Stimulated activated CD8-positive, alpha-beta memory T cell treated with anti-CD3 and anti-CD28 coated beads, Interleukin-7, amount 100 ng/mL, for 1 hour (primary cell): ENCODE results near the gene SH2D3A.
"Not testable (repeated sequence)": the region's sequence is repeated elsewhere in the genome, so short reads cannot be mapped to it uniquely, and the experiment has no call there.

Experiments used
- DNase-seq, 2 donors: peaks; one replicate each; pipeline ENCODE4 v3.0.0-alpha.2; 2020; ENCODE audit warnings: low read depth in 2 of 2

Gene SH2D3A

DNA sequence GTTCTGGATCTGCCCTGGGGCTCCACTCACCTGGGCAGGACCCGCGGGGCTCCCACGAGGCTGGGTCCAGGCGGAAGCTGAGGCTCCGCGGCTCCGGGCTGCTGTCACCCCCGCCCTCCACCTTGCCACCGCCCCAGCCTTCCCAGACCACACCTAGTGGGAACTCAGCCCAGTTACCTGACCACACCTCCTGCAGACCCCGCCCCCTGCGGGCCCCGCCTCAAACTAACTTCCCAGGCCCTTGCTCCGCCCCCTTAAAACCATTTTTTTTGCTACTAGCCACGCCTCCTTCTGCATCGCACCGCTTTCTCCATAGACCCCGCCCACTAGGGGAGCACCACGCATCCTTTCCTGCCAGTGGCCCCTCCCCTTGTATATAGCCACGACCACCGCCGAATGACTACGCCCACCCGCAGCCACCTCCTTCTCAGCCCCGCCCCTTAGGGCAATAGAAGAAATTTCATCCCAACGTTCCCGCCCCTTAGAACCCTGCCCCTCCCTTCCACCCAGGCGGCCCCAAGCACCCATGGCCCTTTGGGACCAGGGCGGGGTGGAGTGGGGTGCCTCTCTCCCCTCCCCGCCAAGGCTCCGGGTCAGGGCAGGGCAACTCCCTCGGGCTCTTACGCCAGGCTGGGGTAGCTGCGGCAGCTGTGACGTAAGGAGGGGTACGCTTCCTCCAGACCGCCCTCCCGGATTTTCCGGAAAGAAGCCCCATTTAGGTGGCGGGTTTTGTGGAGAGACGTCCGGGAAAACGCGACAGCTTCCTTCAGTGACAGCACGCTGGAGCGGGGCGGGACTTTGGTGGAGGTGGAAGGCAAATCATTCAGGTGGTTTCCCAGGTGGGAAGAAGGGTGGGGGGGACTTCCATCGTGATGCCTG lies at the start of gene SH2D3A:
TSS of gene SH2D3A (minus strand) at position 79 of the 879 bp plus-strand sequence. CDS start 3,687 bp downstream, outside the sequence.
- peak; percentile 85 to 88 for DNase-seq

GRCh38 chr19:6813659-6814058 lies 46.4 kb upstream of the SH2D3A start:
- no peak for DNase-seq

- no peak for DNase-seq
Measured at GRCh38 chr19:6812612-6813011, 45.4 kb upstream of the SH2D3A start.

DNA sequence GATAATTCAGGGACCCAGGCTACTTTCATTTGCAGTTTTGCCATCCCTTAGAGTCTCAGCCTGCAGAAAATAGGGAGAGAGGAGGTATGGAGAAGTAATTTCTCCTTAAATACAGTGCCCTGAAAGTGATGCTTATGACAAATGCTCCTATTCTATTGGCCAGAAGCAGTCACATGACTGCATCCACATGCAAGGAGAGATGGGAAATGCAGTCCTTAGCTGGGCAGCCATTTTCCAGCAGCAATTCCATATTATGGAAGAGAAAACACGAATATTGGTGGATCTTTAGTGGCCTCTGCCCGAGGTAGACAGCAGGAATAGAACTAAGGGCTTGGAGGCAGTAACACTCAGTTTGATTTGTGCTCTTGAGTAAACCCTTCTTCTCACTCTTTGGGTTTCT lies 44.7 kb upstream of the SH2D3A start:
- no peak for DNase-seq

DNA sequence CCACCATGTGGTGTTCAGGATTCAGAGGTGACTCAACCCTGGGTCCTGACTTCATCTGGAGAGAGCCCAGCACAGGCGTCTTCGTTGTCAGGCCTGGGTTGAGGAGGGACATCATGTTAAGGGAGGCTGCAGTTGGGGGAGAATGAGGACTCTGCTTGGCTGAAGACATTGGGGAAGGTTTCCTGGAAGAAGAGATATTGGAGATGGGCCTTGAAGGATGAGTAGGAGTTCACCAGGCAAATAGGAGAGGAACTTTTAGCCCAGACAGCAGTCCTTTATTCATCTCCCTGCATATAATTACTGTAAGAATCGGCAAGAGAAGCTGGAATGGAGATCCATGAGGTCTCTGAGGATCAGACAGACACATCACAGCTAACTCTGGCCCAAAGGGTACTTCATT lies 44.1 kb upstream of the SH2D3A start:
- DNase-seq, result no peak

- no peak for DNase-seq
Measured at GRCh38 chr19:6809262-6809661, 42.0 kb upstream of the SH2D3A start.

DNA sequence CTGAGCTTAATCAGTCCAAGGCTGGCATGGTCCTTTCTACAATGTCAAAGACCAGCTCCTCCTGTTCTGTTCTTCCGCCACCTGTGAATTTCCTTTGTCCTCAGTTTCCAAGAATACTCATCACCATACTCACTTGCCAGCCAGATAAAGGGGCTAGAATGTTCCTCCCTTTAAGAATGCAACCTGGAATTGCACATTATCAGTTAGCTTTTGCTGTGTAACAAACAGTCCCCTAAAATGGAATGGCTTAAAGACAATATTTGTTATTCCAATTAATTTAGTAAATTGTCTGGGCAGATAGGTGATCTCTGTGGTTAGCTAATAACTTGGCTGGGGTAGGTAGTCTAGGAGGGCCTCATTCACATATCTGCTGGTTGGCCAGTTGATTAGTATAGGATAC lies 41.3 kb upstream of the SH2D3A start:
- DNase-seq, result no peak

DNA sequence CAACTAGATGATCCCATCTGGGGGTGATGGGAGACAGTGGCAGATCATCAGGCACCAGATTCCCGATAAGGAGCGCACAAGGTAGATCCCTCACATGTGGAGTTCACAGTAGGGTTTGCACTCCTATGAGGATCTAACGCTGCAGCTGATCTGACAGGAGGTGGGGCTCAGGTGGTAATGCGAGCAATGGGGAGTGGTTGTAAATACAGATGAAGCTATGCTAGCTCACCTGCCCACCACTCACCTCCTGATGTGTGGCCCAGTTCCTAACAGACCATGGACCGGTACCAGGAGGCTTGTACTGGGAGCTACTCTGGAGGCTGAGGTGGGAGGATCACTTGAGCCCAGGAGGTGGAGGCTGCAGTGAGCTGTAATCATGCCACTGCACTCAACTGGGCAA lies 40.1 kb upstream of the SH2D3A start:
- DNase-seq, result no peak

DNA sequence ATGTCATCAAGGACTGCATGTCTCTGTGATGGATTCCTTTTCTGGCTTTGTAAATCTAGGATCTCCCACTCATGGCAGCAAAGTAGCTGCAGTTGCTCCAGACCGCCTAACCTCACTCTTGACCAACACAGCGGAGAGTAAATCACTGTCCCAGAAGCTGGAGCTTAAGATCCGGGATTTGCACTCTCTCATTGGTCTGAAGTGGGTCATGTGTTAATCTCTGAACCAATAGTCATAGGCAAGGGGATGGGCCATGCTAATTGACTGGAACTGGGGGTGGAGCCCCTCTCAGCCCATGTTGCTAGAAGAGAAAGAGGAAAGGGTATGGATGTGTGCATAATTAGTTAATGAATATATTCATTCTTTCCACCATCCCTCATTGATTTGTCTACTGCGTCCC lies 39.3 kb upstream of the SH2D3A start:
- no peak for DNase-seq

DNA sequence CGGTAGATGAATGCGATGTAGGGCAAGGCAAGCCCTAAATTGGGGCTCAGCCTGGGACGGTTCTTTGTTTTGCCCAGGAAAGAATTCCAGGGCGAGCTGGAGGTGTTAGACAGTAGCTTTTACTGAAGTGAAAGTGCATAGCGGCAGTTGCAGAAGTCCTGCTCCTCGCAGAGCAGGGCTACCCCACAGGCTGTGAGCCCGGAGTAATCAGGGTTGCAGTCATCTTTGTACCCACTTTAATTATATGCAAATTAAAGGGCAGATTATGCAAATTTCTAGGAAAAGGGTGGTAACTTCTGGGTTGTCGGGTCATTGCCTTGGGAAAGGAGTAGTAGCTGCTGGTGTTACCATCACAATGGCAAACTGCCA lies 35.8 kb upstream of the SH2D3A start:
- DNase-seq, result no peak

- peak; percentile 41 to 67 for DNase-seq
Measured at GRCh38 chr19:6802336-6803035, 35.3 kb upstream of the SH2D3A start.

GRCh38 chr19:6801485-6802086 lies 34.4 kb upstream of the SH2D3A start:
- DNase-seq, result peak; percentile 62 to 65

- DNase-seq, result no peak
Measured at GRCh38 chr19:6800991-6801484, 33.8 kb upstream of the SH2D3A start.

- not testable (repeated sequence) for DNase-seq
Measured at GRCh38 chr19:6800160-6800790, 33.0 kb upstream of the SH2D3A start.

DNA sequence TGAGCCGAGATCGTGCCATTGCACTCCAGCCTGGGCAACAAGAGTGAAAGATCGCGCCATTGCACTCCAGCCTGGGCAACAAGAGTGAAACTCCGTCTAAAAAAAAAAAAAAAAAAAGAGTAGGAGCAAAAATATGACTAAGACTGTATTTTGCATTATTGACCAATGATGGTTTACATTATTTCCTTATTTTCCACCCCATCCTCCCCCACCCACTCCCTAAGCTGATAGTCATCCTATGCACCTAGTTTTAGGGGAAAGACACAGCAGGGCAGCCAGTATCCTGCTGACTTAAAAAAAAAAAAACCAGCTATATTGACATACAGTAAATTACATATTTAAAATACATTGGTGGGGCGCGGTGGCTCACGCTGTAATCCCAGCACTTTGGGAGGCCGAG lies 30.4 kb upstream of the SH2D3A start:
- no peak for DNase-seq

DNA sequence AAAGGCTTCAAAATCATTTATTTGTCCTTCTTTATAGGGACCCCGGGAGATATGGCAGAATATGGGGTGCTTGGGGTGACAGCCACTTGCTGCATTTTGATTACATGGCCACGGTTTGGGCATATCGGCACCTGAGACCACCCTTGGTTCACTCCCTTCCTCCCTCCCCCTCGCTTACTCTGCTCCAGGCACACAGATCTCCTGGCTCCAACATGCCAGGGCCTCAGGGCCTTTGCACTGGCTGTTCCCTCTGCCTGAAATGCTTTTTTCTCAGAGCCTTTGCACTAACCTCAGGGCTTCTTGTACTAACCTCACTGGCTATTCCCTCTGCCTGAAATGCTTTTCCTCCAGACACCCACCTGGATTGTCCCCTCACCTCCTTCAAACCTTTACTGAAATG lies 29.0 kb upstream of the SH2D3A start:
- no peak for DNase-seq

GRCh38 chr19:6794686-6795431 lies 27.6 kb upstream of the SH2D3A start:
- DNase-seq, result no peak

- DNase-seq, result no peak
Measured at GRCh38 chr19:6793973-6794372, 26.7 kb upstream of the SH2D3A start.

GRCh38 chr19:6793411-6793810 lies 26.2 kb upstream of the SH2D3A start:
- DNase-seq, result no peak

GRCh38 chr19:6791237-6791636 lies 24.0 kb upstream of the SH2D3A start:
- no peak for DNase-seq
